ENCODE data around the gene TAX1BP1. TPM values are rescaled to one million over a fixed set of nuclear protein-coding genes. Genes with fewer than 3 reads are reported as not detected.

The TAX1BP1 gene
- total RNA-seq, 1 donor from 2014 or later, result 83.6 TPM

DNA sequence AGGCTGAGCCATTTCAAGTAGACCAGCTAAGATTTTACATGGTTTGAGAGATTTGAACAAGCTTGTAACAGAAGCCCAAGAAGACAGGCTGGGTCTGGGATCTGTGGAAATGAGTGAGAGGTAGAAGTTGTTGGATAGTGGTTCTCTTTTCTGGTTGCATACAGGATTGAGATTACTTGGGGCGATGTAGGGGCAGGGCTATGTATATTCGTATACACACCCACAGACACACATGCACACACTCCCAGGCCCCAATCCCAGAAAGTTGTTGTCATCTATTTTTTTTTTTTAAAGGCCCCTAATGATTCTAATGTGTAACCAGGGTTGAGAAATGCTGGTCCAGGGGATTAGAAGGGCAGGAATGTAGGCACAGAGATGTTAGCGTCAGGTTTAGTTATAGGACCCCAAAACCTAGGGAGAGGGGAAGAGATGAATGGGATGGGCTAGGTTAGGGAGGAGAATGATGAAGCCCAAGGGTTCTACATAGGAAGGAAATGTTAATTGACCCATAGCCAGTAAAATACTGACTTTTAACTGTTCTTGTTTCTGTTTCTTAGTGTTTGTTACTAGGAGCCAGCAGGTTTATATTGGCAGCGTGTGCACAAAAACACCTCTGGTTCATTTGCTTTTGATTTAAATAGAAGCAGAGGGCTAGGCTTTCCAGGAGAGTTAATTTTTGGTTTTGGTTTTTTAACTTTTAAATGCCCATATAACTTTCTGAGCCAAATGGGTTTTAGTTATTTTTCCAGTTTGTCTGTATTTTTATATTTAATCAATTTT, 7.8 kb downstream of the TAX1BP1 start:
- TF ChIP-seq, protein P1, sequence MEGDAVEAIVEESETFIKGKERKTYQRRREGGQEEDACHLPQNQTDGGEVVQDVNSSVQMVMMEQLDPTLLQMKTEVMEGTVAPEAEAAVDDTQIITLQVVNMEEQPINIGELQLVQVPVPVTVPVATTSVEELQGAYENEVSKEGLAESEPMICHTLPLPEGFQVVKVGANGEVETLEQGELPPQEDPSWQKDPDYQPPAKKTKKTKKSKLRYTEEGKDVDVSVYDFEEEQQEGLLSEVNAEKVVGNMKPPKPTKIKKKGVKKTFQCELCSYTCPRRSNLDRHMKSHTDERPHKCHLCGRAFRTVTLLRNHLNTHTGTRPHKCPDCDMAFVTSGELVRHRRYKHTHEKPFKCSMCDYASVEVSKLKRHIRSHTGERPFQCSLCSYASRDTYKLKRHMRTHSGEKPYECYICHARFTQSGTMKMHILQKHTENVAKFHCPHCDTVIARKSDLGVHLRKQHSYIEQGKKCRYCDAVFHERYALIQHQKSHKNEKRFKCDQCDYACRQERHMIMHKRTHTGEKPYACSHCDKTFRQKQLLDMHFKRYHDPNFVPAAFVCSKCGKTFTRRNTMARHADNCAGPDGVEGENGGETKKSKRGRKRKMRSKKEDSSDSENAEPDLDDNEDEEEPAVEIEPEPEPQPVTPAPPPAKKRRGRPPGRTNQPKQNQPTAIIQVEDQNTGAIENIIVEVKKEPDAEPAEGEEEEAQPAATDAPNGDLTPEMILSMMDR (IDR thresholded peaks at IDR 0.05; ENCODE audit: insufficient read depth, low read length, poor library complexity, severe bottlenecking), result no peak
- Histone ChIP-seq H3K27me3 (ENCODE audit: control insufficient read depth, insufficient read depth, low read length) (no peaks in the 10 kb centered on the region), H3K4me3 (ENCODE audit: low read depth, low read length) (no peak overlapping the region), H3K36me3 (ENCODE audit: control insufficient read depth, insufficient read depth, low read length) (no peaks in the 10 kb centered on the region)
- no peak for DNase-seq (ENCODE audit: low read depth)

DNA sequence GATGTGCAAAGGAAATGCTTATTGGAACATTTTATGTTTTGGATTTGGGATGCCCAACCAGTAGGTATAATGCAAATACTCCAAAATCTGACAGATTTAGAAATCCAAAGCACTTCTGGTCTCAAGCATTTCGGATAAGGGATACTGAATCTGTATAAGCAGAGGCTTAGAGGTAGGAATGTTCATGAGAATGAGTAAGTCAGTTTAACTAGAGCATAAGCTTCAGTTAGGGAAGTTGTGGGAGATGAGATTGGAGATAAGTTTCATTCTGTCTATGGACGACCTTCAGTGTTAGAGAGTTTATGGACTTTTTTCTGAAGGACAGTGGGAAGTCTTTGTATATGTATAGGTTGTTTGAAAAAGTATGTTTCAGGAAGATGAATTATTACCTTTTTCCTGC, 10.4 kb downstream of the TAX1BP1 start:
- Histone ChIP-seq H3K27me3 (ENCODE audit: control insufficient read depth, insufficient read depth, low read length) (no peaks in the 10 kb centered on the region), H3K36me3 (ENCODE audit: control insufficient read depth, insufficient read depth, low read length) (no peaks in the 10 kb centered on the region), H3K4me3 (ENCODE audit: low read depth, low read length) (no peak overlapping the region)
- no peak for DNase-seq (ENCODE audit: low read depth)
- TF ChIP-seq, protein P1 (IDR thresholded peaks at IDR 0.05; ENCODE audit: insufficient read depth, low read length, poor library complexity, severe bottlenecking), result no peak

DNA sequence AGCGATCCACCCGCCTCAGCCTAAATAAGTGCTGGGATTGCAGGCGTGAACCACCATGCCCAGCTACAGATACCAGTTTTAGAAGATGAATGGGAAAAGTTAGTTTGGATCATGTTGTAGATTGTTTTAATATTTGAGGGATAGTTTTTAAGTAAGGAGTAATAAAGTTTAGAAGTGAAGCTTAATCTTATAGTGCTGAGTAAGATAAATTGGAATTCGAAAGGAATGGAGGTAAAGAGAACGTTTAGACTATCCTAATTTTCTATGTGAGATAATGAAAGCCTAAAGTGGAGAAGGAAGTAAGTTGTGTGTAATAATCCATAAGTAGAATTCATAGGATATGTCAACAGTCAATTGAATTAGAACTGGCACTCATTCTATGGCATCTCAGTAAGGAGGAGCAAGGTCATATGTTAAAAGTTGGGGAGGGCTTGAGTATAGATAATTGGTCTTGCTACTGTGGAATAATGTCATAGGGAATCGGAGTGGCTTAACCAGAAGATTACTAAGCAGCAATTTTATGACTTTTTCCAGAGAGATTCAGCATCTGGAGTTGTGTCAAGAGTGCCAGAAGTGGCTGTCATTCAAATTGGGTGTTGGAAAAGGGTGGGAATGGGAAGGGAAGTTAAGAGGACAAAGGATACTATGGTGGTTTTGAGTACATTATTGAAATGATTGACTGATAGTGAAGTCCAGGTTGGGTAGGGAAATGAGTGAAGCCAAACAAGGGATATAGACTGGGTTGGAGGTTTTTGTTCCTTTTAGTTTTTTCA, 12.1 kb downstream of the TAX1BP1 start:
- Histone ChIP-seq H3K27me3 (ENCODE audit: control insufficient read depth, insufficient read depth, low read length) (no peaks in the 10 kb centered on the region), H3K36me3 (ENCODE audit: control insufficient read depth, insufficient read depth, low read length) (no peaks in the 10 kb centered on the region), H3K4me3 (ENCODE audit: low read depth, low read length) (no peak overlapping the region)
- TF ChIP-seq, protein P1 (IDR thresholded peaks at IDR 0.05; ENCODE audit: insufficient read depth, low read length, poor library complexity, severe bottlenecking), result no peak
- no peak for DNase-seq (ENCODE audit: low read depth)

DNA sequence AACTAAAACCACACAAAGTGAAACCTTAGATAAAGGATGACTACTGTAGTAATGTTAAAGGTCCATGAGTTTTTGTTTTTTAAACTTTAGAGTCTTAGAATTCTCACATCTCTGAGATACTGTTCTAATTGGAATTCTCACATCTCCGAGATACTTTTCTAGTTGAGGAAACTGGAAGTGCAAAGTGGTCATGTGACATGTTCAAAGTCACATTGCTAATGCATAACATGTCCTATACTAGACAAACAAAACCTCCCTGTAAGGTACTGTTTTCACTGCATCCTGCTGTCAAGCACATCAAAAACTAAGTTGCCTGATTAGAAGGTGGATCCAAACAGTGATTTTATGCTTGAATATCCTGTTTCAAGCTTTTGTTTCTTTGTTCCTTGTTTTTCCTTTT, 13.9 kb downstream of the TAX1BP1 start:
- H3K36me3 ChIP-seq (ENCODE audit: control insufficient read depth, insufficient read depth, low read length), result no peaks in the 10 kb centered on the region
- no peak overlapping the region for H3K4me3 ChIP-seq (ENCODE audit: low read depth, low read length)
- TF ChIP-seq, protein P1 (IDR thresholded peaks at IDR 0.05; ENCODE audit: insufficient read depth, low read length, poor library complexity, severe bottlenecking), result no peak
- H3K27me3 ChIP-seq (ENCODE audit: control insufficient read depth, insufficient read depth, low read length), result no peaks in the 10 kb centered on the region
- DNase-seq (ENCODE audit: low read depth), result no peak

DNA sequence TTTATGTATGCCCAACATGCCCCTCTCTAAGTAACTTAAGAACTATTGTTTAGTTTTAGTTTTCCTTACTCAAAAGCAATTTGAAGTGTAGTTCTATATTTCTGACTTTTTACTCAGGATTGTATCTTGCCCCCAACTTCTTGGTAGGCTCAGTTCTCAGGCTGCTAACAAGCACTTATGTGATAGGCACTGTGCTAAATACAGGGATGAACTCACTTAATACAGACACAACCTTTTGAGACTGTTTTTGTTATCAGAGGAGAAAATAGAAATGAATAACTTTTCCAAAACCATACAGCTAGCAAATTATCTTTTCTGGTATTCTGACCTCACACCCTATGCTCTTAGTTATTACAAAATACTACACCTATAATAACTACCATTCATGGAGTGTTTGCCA, 16.3 kb downstream of the TAX1BP1 start:
- DNase-seq (ENCODE audit: low read depth), result no peak
- TF ChIP-seq, protein P1 (IDR thresholded peaks at IDR 0.05; ENCODE audit: insufficient read depth, low read length, poor library complexity, severe bottlenecking), result no peak
- H3K27me3 ChIP-seq (ENCODE audit: control insufficient read depth, insufficient read depth, low read length), result no peaks in the 10 kb centered on the region
- no peaks in the 10 kb centered on the region for H3K36me3 ChIP-seq (ENCODE audit: control insufficient read depth, insufficient read depth, low read length)
- no peak overlapping the region for H3K4me3 ChIP-seq (ENCODE audit: low read depth, low read length)

All from kidney epithelial cell (primary cell).